OCI-LY3 (cell line): ENCODE results near the gene SRPK3.

ENCODE experiments used
- CTCF ChIP-seq: fragments of 200-600, 300-600 bp; sonication (generic); IDR thresholded peaks from 2 replicates; pipeline ENCODE4 v1.5.1; 2014; ENCODE audit warnings: antibody characterized with exemption, low read length, low read depth
- EZH2phosphoT487 ChIP-seq: fragments of 200-600 bp; shearing (Covaris generic); IDR thresholded peaks from 2 replicates; pipeline ENCODE4 v1.6.1; 2018; ENCODE audit warnings: antibody characterized with exemption, mixed run types, low read depth

GRCh38 chrX:153829549-153829798 is 48.6 kb downstream of the SRPK3 start:
- TF ChIP-seq CTCF (no peak), EZH2phosphoT487 (no peak)
